H9 (cell line): ENCODE data around the gene AKNA. TPM values are rescaled to one million over a fixed set of nuclear protein-coding genes. Genes with fewer than 3 reads are reported as not detected.

Experiments
- DNase-seq: peaks from one replicate; pipeline ENCODE4 v3.0.0-alpha.2; 2017
- H2AFZ ChIP-seq: one replicate; pipeline ENCODE4 v1.6.1; 2013; ENCODE audit warnings: mild to moderate bottlenecking, low read length, control low read depth, moderate library complexity
- H2AK5ac ChIP-seq: 2 replicates; pipeline ENCODE4 v1.6.1; 2013; ENCODE audit warnings: low read length, control low read depth, mixed read lengths; ENCODE audit not compliant: insufficient read length
- H2BK120ac ChIP-seq: one replicate; pipeline ENCODE4 v1.6.1; 2013; ENCODE audit warnings: low read depth, mild to moderate bottlenecking, low read length, control low read depth, inconsistent platforms; ENCODE audit not compliant: poor library complexity, severe bottlenecking
- H2BK12ac ChIP-seq: 2 replicates; pipeline ENCODE4 v1.6.1; 2013; ENCODE audit warnings: low read length, control low read depth, mixed read lengths, low read depth; ENCODE audit not compliant: insufficient read length
- H2BK15ac ChIP-seq: 2 replicates; pipeline ENCODE4 v1.6.1; 2013; ENCODE audit warnings: low read depth, low read length, control low read depth
- H2BK20ac ChIP-seq: one replicate; pipeline ENCODE4 v1.6.1; 2013; ENCODE audit warnings: low read depth, mild to moderate bottlenecking, low read length, control low read depth, inconsistent platforms; ENCODE audit not compliant: poor library complexity, severe bottlenecking
- H2BK5ac ChIP-seq: 2 replicates; pipeline ENCODE4 v1.6.1; 2013; ENCODE audit warnings: low read length, control low read depth, mixed read lengths; ENCODE audit not compliant: insufficient read length
- H3K14ac ChIP-seq: 2 replicates; pipeline ENCODE4 v1.6.1; 2013; ENCODE audit warnings: low read length, control low read depth; ENCODE audit not compliant: insufficient read depth
- H3K18ac ChIP-seq: 2 replicates; pipeline ENCODE4 v1.6.1; 2013; ENCODE audit warnings: low read depth, mild to moderate bottlenecking, mixed read lengths, low read length, control low read depth; ENCODE audit not compliant: insufficient read length
- H3K23ac ChIP-seq: 2 replicates; pipeline ENCODE4 v1.6.1; 2013; ENCODE audit warnings: low read length, control low read depth, mixed read lengths, low read depth; ENCODE audit not compliant: insufficient read length
- H3K23me2 ChIP-seq: 2 replicates; pipeline ENCODE4 v1.6.1; 2013; ENCODE audit warnings: low read depth, mild to moderate bottlenecking, mixed read lengths, low read length, control low read depth; ENCODE audit not compliant: insufficient read length, poor library complexity, severe bottlenecking
- H3K27ac ChIP-seq: 2 replicates; pipeline ENCODE4 v1.5.1; 2013; ENCODE audit warnings: low read length, control low read depth, mixed read lengths, low read depth; ENCODE audit not compliant: insufficient read length
- H3K27me3 ChIP-seq: 2 replicates; pipeline ENCODE4 v1.6.1; 2013; ENCODE audit warnings: low read length, control low read depth, inconsistent platforms; ENCODE audit not compliant: insufficient read depth
- H3K4ac ChIP-seq: 2 replicates; pipeline ENCODE4 v1.6.1; 2013; ENCODE audit warnings: low read depth, mild to moderate bottlenecking, control low read depth, inconsistent platforms, low read length, moderate library complexity
- H3K4me1 ChIP-seq: 2 replicates; pipeline ENCODE4 v1.6.1; 2013; ENCODE audit warnings: low read length, control low read depth, inconsistent platforms; ENCODE audit not compliant: insufficient read depth
- H3K4me2 ChIP-seq: 2 replicates; pipeline ENCODE4 v1.6.1; 2013; ENCODE audit warnings: low read length, control low read depth, mixed read lengths; ENCODE audit not compliant: insufficient read length, insufficient read depth
- H3K56ac ChIP-seq: 2 replicates; pipeline ENCODE4 v1.6.1; 2013; ENCODE audit warnings: low read depth, mild to moderate bottlenecking, mixed read lengths, low read length, control low read depth; ENCODE audit not compliant: insufficient read length
- H3K79me1 ChIP-seq: 2 replicates; pipeline ENCODE4 v1.6.1; 2013; ENCODE audit warnings: low read depth, mild to moderate bottlenecking, moderate library complexity, low read length, control low read depth, inconsistent platforms; ENCODE audit not compliant: insufficient read depth, poor library complexity, severe bottlenecking
- H3K79me2 ChIP-seq: 2 replicates; pipeline ENCODE4 v1.6.1; 2013; ENCODE audit warnings: low read length, control low read depth, inconsistent platforms; ENCODE audit not compliant: insufficient read depth
- H3K9ac ChIP-seq: 2 replicates; pipeline ENCODE4 v1.6.1; 2013; ENCODE audit warnings: low read length, control low read depth, mixed read lengths; ENCODE audit not compliant: insufficient read length; ENCODE audit errors: extremely low read depth
- H3K9me3 ChIP-seq: one replicate; pipeline ENCODE4 v1.6.1; 2013; ENCODE audit warnings: low read depth, low read length, inconsistent platforms; ENCODE audit not compliant: control insufficient read depth
- H3T11ph ChIP-seq: one replicate; pipeline ENCODE4 v1.6.1; 2013; ENCODE audit warnings: mild to moderate bottlenecking, low read length, control low read depth, inconsistent platforms
- H4K20me1 ChIP-seq: one replicate; pipeline ENCODE4 v1.6.1; 2013; ENCODE audit not compliant: control insufficient read depth, insufficient read length, insufficient read depth
- H4K5ac ChIP-seq: 2 replicates; pipeline ENCODE4 v1.6.1; 2013; ENCODE audit warnings: low read depth, mild to moderate bottlenecking, mixed read lengths, low read length, control low read depth; ENCODE audit not compliant: insufficient read length
- H4K8ac ChIP-seq: replicated peaks from 2 replicates; pipeline ENCODE4 v1.6.1; 2013; ENCODE audit warnings: low read length, control low read depth, mixed read lengths, low read depth; ENCODE audit not compliant: insufficient read length
- H4K91ac ChIP-seq: 2 replicates; pipeline ENCODE4 v1.6.1; 2013; ENCODE audit warnings: low read depth, mild to moderate bottlenecking, moderate library complexity, mixed read lengths, low read length, control low read depth; ENCODE audit not compliant: insufficient read length
- H3K27ac Mint-ChIP-seq, 3 experiments: 2 replicates in 2 of 3; 3 replicates in 1 of 3; pipeline ENCODE4 v1.8.0; 2020 to 2021; ENCODE audit warnings: mixed read lengths in 3 of 3, mild to moderate bottlenecking in 1 of 3, moderate library complexity in 1 of 3
- H3K27me3 Mint-ChIP-seq: 2 replicates; pipeline ENCODE4 v1.8.0; 2021; ENCODE audit warnings: low read depth, mild to moderate bottlenecking, moderate library complexity, mixed read lengths
- H3K36me3 Mint-ChIP-seq, 3 experiments: 2 replicates in 2 of 3; 3 replicates in 1 of 3; pipeline ENCODE4 v1.8.0; 2020 to 2021; ENCODE audit warnings: low read depth in 3 of 3, mixed read lengths in 3 of 3; ENCODE audit not compliant: insufficient read depth in 1 of 3
- H3K4me1 Mint-ChIP-seq, 2 experiments: 2 replicates each; pipeline ENCODE4 v1.8.0; 2020; ENCODE audit warnings: mixed read lengths in 2 of 2
- H3K4me3 Mint-ChIP-seq, 2 experiments: 2 replicates in 1 of 2; 3 replicates in 1 of 2; pipeline ENCODE4 v1.8.0; 2020 to 2021; ENCODE audit warnings: mild to moderate bottlenecking in 2 of 2, mixed read lengths in 2 of 2, moderate library complexity in 1 of 2
- H3K9me3 Mint-ChIP-seq, 2 experiments: 2 replicates in 1 of 2; 3 replicates in 1 of 2; pipeline ENCODE4 v1.8.0; 2020; ENCODE audit warnings: mild to moderate bottlenecking in 2 of 2, mixed read lengths in 2 of 2, moderate library complexity in 1 of 2
- CTCF ChIP-seq: fragments of 200-600 bp; sonication (generic); conservative IDR thresholded peaks from 3 replicates; pipeline ENCODE4 v1.8.0; 2021; ENCODE audit warnings: antibody characterized with exemption, mild to moderate bottlenecking
- WGBS: extraction: QIAGEN DNeasy Blood & Tissue Kit; methylation state at CpG from one replicate; pipeline ENCODE4 v1.1.7; 2013; ENCODE audit warnings: missing lambda C conversion rate, low lambda C conversion rate, mixed read lengths; ENCODE audit not compliant: insufficient read length; ENCODE audit errors: extremely low coverage; 5-methylcytosine and 5-hydroxymethylcytosine counted together
- total RNA-seq: library from RNA; stranded (reverse); gene quantifications from 2 replicates; pipeline ENCODE4 v1.2.1, GENCODE V29; 2021

The AKNA gene
- total RNA-seq, 1 experiment from 2014 or later = 19.7 TPM

- Histone ChIP-seq H3K9ac (no peak overlapping the region), H4K5ac (no peak overlapping the region), H3K27me3 (no peaks in the 10 kb centered on the region; the same call in 1 of the 2 replicates), H4K20me1 (no peaks in the 10 kb centered on the region), H3K4me2 (no peak overlapping the region), H2BK120ac (no peak overlapping the region), H3K23me2 (no peaks in the 10 kb centered on the region), H3K27ac (no peak overlapping the region), H4K8ac (no peak overlapping the region), H2BK12ac (no peak overlapping the region), H2BK5ac (no peak overlapping the region), H3K4ac (no peak overlapping the region), H2BK20ac (no peak overlapping the region), H4K91ac (no peak overlapping the region), H2AK5ac (no peak overlapping the region), H3K23ac (no peak overlapping the region), H3K18ac (no peak overlapping the region), H3K56ac (no peak overlapping the region), H3K79me2 (no peaks in the 10 kb centered on the region), H2AFZ (no peak overlapping the region), H3K4me1 (no peaks in the 10 kb centered on the region), H3K14ac (no peak overlapping the region), H3T11ph (no peak overlapping the region), H3K79me1 (no peaks in the 10 kb centered on the region), H2BK15ac (no peak overlapping the region), H3K9me3 (no peaks in the 10 kb centered on the region)
- Mint-ChIP-seq H3K27me3 (no peaks in the 10 kb centered on the region; the same call in 1 of the 2 replicates), H3K4me1 (peaks cover 0 to 9% of the 10 kb centered on the region in 2 experiments; a peak in 2 of 4 replicates), H3K36me3 (no peaks in the 10 kb centered on the region; a peak in 1 of 7 replicates), H3K27ac (no peak overlapping the region), H3K4me3 (no peak overlapping the region), H3K9me3 (no peaks in the 10 kb centered on the region)
- no CpG with 5 or more reads among the region's 9 CpGs for WGBS
- DNase-seq = peak; percentile 63
- peak; percentile 79 for TF ChIP-seq CTCF
These were observed 47.1 kb upstream of the AKNA start for GRCh38 chr9:114434878-114435311.
